GM21390 (cell line): ENCODE results near the gene WDCP.
"Not testable (repeated sequence)": the region's sequence is repeated elsewhere in the genome, so short reads cannot be mapped to it uniquely, and the experiment has no call there.

Source experiments
- ATAC-seq: cut with Tn5 transposase; IDR thresholded peaks from one replicate; pipeline ENCODE4 v1.9.1; 2021; ENCODE audit not compliant: unreplicated experiment

The WDCP gene

DNA sequence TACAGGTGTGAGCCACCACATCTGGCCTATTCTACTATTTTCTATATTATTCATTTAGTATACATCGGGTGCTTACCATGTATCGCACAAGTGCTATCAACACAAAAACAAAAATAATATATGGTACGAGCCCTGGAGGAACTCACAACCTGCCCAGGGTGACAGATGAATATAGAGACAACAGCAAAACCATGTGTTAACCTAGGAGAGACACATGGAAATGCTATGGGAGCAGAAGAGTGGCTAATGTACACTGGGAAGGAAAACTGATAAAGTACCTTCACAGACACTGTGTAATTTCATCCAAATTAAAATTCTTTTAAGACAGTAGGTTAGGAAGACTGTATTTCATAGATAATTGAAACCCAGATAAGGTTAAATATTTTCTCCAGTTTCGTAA is 25.1 kb upstream of the WDCP start:
- ATAC-seq, result no peak

DNA sequence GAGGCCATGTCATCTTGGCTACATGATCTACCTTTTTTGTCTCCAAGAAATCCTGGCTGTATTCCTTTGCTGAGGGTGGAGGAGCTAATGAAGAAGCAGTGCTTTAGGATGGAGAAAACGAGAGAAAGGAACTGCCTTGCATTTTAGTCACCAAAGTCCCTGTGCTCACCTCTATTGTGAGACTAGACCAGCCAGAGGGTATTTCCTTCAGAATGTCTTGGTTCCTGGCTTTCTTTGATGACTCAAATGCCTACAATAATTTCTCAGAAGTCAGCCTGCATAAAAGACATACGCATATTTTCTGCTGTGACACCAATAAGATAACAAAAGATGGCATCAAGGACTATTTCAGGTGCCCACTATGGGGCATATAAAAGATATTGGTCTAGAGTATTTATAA is 18.1 kb upstream of the WDCP start:
- no peak for ATAC-seq

DNA sequence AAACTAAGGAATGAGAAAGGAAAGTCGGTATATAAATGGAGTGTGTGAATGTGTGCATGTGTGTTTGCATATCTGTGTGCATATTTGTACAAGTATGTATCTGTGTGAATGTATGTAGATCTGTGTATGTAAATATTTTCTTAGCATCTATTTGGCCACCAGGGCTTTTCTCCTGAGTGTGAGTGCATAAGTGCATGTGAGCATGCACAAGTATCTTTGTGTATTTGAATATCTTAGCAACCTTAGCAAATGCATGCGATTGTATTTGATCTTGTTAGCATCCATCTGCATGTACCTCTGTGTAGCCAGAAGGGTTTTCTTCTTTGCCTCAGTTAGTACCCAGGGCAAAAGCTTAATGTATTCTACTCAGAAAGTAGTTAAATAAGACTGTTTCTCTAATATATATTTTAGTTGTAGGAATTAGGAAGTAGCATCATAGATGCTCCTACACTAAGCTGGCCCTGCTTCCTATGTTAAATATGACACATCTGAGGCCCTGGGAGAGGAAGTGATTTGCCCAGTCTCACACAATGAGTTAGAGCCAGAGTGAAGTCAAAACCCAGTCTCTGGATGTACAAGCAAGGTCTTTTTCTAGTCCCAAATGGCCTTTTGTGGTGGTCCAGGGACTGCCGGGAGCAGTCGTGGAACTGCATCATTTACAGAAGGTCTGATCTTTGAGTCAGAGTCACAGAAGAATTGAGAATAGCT is 11.5 kb upstream of the WDCP start:
- no peak for ATAC-seq

DNA sequence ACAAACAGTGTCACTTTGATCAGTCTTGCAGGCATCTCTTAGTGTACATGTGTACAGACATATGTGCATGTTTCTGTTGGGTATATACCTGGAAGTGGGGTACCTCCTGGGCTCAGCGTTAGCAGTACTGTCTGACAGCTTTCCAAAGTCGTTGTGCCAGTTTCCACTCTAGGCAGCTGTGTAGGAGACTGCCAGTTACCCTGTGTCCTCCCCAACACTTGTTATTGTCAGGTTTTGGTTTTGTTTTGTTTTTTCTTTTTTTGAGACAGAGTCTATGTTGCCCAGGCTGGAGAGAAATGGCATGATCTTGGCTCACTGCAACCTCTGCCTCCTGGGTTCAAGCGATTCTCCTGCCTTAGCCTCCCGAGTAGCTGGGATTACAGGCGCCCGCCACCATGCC is 8.6 kb upstream of the WDCP start:
- no peak for ATAC-seq

DNA sequence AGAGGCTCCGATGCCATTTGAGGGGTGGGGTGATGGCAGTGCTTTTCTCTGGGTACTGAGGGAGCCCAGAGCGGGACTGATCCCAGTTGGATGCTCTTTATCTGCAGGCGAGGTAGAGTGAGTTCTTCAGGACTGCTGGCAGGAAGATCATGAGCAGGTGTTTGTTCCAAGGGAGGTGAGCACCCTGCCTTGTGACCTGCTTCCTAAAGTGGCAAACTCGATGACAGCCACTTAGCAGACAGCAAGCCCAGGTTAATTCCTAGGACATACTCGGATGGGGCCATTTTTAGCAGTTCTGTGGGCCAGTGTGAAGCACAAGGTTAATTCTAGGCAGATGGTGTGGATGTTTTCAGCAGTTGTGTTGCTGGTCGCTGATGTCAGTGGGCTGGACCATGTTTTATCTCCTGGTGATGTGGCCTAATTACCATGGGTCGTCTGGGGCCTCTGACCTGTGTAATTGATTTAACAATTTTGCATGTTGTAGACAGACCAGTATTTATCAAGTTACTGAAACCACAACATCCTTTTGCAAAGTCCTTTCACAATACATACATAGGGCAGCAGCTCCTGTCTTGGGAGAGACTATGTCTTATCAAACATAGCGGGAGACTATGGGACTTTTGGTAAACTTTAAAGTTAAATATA is 7.3 kb upstream of the WDCP start:
- ATAC-seq, result no peak

DNA sequence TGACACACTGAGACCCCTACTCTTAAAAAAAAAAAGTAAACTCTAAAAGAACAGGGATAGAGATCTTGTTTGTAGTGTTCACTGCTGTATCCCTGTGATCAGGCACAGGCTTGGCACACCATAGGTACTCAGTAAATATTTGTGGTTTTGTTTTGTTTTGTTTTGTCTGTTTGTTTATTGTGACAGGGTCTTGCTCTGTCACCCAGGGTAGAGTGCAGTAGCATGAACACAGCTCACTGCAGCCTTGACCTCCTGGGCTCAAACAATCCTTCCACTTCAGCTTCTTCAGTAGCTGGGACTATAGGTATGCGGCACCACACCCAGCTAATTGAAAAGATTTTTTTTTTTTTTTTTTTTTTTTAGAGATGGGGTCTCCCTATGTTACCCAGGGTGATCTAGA is 5.8 kb upstream of the WDCP start:
- no peak for ATAC-seq

DNA sequence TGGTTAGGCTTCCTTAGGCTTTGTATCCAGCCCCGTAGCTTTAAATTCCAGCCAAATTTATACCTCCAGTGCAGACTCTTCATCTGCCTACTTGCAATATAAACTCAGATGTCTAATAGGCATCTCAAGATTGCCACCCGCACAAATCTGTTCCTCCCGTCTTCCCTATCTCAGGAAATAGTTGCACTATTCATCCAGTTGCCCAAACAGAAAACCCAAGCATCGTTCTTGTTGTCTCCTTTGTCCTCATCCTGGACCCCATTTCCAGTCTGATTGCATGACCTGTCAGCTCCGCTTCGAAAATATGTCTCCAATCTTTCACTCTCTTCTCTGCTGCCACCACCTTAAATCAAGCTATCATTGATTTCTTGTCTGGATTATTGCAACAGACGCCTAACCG is 4.6 kb upstream of the WDCP start:
- ATAC-seq, result no peak

DNA sequence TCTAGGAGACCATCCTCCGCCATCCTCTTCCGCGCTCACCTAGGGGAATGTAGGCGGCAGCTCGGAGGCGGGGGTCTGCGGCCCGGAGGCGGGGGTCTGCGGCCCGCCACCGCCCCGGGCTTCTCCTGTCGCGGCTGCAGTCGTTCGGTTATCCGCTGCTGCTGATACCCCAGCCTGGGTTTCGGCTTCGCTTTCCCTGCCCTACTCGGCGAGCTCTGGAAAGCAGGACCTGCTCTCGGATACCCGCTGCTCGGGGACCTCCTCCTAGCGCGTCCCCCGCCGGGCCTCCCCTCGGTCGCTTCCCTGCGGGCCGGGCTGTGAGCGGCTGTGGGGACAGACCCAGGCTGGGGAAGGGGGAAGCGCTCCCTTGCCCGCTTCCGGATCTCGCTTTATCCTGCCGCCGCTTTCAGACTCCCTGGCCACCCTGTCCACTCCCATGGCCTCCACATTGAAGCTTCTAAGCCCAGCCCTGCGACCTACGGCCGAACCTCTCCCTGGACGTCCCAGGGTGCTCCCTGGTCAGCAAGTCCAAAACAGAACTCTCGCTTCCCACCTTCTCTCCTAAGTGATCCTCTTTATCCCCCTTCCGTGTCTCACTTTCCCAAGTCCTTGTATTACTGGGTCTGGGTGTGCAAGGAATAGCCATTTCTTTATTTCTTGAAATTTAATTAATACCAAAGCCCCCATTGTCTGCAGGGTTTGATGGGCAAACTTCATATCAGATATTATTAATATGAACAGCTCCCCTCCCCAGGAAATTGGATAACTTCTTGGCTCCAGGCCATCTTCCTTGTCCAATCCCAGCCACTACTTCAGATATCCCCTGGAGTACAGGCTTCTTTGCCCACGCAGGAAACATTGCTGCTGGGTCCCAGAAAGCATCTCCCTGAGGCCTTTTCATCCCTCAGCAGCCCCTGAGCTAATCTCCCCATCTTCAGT is 3.1 kb upstream of the WDCP start:
- ATAC-seq, result no peak

DNA sequence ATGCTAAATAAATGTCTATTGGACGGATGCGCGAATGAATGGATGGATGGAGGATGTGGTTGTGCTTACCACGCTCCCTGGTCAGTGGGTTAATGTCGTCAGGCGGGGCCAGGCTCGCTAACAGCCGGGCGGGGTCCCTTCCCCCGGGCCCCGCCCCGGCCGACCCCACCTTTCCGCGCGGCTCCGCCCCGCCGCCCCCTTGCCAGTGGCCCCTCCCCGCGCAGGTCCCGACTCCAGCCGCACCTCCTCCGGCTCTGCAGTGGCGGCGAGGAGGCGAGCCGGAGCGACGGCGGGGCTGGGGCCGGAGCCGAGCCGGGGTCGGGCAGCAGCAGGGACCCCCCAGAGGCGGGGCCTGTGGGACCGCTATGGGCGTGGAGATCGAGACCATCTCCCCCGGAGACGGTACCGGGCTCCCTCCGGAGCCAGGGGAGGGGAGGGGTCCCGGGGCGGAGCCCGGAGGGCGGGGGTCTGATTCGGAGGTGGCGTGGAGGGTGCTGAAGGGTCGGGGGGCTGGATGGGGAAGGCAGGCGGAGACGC is 2.4 kb upstream of the WDCP start, which contains the start of gene FKBP1B:
Gene FKBP1B (plus strand): TSS at position 257 of the 537 bp plus-strand sequence. CDS start 109 bp downstream, at position 366.
- no peak for ATAC-seq

DNA sequence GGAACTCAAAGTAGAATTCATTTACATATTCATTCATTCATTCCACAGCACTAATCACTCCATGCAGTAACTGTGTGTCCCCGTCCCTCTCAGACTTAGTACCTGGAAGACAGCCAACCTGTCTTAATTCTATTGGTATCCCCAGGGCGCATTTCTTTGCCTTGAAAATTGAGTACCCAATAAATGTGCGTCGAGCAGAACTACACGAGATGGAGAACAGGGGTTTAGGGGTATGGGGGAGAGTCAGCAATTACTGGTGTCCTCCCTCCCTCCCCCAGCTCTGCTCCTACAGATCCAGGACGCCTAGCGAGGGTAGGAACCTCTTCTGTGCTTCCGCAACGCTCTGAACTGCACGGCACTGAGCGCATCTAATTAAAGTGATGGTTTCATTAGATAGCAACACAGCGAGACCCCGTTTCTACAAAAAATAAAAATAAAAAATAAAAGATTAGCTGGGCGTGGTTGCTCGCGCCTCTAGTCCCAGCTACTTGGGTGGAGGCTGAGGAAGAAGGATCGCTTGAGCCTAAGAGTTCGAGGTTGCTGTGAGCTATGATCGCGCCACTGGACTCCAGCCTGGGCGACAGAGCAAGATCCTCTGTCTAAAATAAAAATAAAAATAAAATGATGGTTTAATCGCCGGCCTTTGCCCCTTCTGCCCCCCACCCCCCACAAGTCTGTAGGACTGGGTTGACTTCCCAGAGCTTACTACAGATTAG is 1.7 kb upstream of the WDCP start:
- no peak for ATAC-seq

DNA sequence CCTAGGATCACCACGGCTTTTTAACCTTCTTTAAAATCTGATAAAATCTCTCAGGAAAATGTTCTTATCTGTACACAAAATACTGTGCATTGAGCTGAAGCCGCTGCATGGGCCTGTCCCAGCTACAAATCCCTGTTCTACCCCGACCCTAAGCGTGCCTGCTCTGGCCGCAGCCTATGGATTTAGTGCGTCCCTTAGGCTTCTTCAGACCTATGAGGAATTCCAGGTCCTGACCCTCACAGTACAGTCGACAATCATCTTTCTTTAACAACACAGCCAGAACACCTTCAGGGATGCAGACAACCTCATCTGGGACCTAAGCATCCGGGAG is 477 bp upstream of the WDCP start:
- no peak for ATAC-seq

DNA sequence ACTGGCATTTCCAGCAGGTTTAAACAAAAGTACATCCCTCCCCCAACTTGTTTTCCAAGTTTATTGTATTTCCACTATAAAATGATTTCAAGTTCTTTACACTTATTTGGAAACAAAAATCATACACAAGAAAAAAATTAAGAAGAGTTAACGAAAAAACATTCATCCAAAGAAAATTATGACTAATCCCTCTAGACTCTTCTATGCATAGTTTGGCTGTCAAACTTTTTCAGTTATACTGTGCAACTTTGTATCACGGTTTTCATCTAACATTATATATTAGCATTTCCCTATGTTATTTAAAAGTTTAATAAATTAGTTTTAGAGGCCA is 627 bp downstream of the WDCP start:
- no peak for ATAC-seq

DNA sequence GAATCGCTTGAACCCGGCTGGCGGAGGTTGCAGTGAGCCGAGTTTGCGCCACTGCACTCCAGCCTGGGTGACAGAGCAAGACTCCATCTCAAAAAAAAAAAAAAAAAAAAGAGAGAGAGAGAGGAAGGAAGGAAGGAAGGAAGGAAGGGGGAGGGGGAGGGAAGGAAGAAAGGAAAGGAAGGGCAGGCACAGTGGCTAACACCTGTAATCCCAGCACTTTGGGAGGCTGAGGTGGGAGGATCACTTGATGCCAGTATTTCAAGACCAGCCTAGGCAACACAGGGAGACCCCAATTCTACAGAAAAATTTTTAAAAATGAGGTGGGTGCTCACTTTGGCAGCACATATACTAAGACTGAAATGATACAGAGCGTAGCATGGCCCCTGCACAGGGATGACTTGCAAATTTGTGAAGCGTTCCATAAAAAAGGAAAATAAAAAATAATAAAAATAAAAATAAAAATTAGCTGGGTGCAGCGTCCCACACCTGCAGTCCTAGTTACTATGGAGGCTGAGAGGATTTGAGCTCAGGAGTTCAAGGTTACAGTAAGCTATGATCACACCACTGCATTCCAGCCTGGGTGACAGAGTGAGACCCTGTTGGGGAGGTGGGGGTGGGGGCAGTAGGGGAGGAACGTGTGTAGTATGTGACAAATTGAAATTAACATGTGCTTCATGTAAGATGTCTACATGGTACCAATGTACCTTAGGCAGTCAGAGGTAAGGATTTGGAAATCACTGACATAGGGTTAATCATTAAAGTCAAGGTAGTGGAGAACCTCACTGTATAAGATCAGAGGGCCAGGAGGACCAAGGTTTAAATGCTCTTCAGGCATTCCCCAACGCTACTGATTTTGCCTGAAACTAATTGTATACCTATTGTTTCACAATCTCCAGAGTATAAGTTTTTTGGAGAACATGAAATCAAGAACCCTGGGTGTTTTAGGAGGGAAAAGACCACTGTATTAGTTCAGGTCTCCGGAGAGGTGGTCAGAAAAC is 1.4 kb downstream of the WDCP start:
- no peak for ATAC-seq

DNA sequence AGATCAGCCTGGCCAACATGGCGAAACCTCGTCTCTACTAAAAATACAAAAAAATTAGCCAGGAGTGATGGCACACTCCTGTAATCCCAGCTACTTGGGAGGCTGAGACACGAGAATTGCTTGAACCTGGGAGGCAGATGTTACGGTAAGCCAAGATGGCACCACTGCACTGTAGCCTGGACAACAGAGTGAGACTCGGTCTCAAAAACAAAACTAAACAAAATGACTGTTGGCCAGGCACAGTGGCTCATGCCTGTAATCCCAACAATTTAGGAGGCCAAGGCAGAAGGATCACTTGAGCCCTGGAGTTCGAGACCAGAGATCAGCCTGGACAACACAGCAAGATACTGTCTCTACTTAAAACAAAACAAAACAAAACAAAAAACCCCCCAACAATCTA is 4.1 kb downstream of the WDCP start:
- ATAC-seq, result not testable (repeated sequence)

DNA sequence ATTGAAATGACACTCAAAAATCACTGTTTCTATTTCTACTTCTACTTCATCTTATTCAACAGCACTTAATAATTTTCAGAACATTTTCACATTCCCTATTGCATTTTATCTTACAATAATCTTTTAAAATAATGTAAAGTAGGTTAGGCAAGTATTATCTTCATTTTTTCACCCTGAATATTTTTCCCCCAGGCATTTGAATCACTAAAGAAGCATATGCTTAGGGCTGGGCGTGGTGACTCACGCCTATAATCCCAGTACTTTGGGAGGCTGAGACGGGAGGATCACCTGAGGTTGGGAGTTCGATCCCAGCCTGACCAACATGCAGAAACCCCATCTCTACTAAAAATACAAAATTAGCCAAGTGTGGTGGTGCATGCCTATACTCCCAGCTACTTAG is 6.7 kb downstream of the WDCP start:
- no peak for ATAC-seq

DNA sequence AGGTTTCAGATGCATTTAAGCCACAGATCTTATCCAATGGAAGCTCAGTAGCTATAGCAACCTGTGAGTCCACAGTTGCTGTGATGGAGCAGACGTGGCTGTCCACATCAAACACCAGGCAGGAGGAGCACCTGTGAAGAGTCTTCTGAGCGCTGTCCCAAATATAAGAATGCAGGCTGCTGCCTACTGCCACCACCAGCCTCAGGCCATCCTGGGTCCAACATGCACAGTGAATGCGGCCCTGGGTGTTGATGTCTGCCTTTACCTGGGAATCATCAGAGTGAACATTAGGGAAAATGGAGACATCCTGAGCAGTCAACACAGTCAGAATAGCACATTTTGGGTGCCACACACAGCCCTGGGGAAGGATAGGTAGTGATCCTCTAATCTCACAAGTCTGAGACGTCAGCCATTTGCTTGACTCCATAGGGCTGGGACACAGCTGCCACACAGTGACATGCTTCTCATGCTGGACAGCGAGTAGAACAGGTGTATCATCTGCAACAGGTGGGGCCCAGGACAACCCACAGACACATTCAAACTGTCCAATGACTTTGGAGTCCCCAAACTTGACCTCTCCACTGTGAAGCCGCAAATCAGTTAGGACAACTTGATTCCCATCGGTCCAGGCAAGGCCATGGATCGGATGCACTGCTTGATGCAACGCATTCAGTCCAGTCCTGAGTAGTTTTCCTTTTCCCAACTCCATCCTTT is 8.2 kb downstream of the WDCP start:
- no peak for ATAC-seq

DNA sequence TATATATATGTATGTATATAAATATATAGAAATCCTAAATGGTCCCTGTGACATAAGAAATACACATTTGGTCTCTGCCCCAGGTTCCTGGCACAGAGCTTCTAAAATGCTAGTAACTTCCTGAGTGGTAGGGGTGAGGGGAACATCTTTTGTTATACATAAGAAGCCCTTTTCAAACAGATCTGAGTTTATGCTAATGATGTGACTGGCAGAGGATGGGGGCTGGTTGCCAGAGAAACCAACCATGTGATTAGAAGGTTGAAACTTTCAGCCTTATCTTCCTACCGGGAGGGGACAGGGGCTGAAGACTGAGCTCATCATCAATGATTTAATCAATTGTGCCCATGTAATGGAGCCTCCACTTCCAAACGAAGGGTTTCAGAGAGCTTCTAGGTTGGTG is 21.0 kb downstream of the WDCP start:
- ATAC-seq, result no peak

DNA sequence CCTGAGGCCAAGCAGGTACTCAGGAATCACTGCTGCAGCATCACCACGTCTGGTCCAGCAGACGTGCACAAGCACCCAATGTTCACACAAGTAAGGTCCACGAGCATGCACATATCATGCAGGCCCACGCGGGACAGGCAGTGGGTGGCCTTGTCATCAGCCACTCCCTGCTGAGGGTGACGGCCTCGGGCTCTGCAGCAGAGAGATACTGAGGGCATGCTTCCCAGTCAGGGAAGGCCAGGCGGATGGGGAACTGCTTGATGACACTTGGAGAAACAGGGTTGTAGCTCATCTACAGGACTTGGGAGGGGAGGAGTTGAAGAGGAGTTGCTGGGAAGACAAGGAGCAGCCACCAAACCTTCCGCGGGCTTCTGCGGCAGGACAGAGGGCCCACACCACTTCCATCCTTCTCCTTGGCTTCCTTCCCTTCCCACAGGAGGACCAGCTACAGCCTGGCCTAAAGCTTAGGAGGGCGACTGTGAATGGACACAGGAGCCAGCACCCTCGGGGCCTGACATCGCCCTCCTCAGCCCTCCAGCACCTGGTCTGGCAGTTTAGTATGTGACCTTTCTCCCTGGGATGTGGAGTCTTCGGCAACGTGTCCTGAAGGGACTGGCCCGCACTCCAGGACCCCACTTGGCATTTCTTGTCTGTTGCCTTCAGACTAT is 22.1 kb downstream of the WDCP start:
- no peak for ATAC-seq

DNA sequence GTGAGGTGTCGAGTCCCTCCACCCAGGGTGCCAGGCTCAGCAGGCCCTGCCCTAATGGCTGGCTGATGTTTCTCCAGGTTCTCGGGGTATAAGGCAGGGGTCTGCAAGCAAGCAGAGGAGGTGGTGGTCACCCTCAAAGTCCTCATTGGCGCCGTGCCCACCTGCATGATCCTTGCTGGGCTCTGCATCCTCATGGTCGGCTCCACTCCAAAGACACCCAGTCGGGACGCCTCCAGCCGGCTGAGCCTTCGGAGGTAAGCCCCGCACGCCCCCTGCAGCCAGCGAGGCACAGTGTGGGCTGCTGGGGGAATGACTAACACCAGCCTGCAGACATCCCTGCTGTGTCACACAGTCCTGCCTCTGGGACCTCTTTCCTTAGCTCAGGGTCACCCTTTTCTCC is 23.2 kb downstream of the WDCP start:
- ATAC-seq, result no peak
